ENCODE measurements around the gene OLFML3. TPM values are rescaled to one million over a fixed set of nuclear protein-coding genes. Genes with fewer than 3 reads are reported as not detected.
"Not testable (repeated sequence)": the region's sequence is repeated elsewhere in the genome, so short reads cannot be mapped to it uniquely, and the experiment has no call there.

The OLFML3 gene
- total RNA-seq, 2 donors from 2014 or later, result 15.8 to 25.1 TPM

DNA sequence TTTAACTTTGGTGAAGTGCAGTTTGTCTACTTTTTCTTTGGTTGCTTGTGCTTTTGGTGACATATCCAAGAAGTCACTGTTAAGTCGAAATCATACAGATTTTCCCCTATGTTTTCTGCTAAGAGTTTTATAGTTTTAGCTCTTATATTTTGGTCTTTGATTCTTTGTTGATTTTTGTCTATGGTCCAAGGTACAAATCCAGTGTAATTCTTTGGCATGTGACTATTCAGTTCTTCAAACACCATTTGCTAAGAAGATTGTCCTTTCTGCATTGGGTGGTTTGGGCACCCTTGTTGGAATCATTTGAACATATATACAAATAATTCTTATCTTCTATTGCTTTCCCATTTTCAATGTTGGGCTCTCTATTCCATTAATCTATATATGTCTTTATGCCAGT is 33.9 kb upstream of the OLFML3 start:
- Histone ChIP-seq H3K36me3 (no peaks in the 10 kb centered on the region), H3K4me3 (no peak overlapping the region), H3K9me3 (no peaks in the 10 kb centered on the region), H3K27ac (no peak overlapping the region), H3K4me1 (replicated peaks) (peaks cover 3% of the 10 kb centered on the region), H3K27me3 (replicated peaks; ENCODE audit: insufficient read depth) (no peaks in the 10 kb centered on the region)
- whole genome bisulfite sequencing, result 96% methylated on average over 1 of the region's 1 CpG
- no peak for DNase-seq (ENCODE audit: low spot score)
- intact Hi-C loops (cut with DNase I), result no loop called here
- TF ChIP-seq POLR2A (IDR thresholded peaks at IDR 0.05) (no peak), POLR2AphosphoS5 (IDR thresholded peaks at IDR 0.05) (no peak), CTCF (IDR thresholded peaks at IDR 0.05) (no peak)

GRCh38 chr1:113946112-113946511 is 33.2 kb upstream of the OLFML3 start:
- WGBS, result 79% methylated on average over 1 of the region's 1 CpG
- no peak for TF ChIP-seq CTCF (IDR thresholded peaks at IDR 0.05)
- TF ChIP-seq POLR2AphosphoS5 (IDR thresholded peaks at IDR 0.05), result no peak
- no peak for TF ChIP-seq POLR2A (IDR thresholded peaks at IDR 0.05)
- Histone ChIP-seq H3K27ac (no peak overlapping the region), H3K27me3 (replicated peaks; ENCODE audit: insufficient read depth) (no peaks in the 10 kb centered on the region), H3K4me3 (no peak overlapping the region), H3K36me3 (no peaks in the 10 kb centered on the region), H3K9me3 (no peaks in the 10 kb centered on the region), H3K4me1 (replicated peaks) (peaks cover 3% of the 10 kb centered on the region)
- DNase-seq (ENCODE audit: low spot score), result no peak
- intact Hi-C loops (cut with DNase I), result no loop called here

GRCh38 chr1:113946678-113947387 is 32.4 kb upstream of the OLFML3 start:
- intact Hi-C loops (cut with DNase I), result no loop called here
- DNase-seq (ENCODE audit: low spot score), result no peak
- Histone ChIP-seq H3K9me3 (no peaks in the 10 kb centered on the region), H3K27ac (no peak overlapping the region), H3K4me3 (no peak overlapping the region), H3K4me1 (replicated peaks) (peaks cover 3% of the 10 kb centered on the region), H3K36me3 (no peaks in the 10 kb centered on the region), H3K27me3 (replicated peaks; ENCODE audit: insufficient read depth) (no peaks in the 10 kb centered on the region)
- TF ChIP-seq POLR2A (IDR thresholded peaks at IDR 0.05), result no peak
- no peak for TF ChIP-seq CTCF (IDR thresholded peaks at IDR 0.05)
- TF ChIP-seq POLR2AphosphoS5 (IDR thresholded peaks at IDR 0.05), result no peak
- WGBS, result 23% methylated on average over 3 of the region's 3 CpGs

DNA sequence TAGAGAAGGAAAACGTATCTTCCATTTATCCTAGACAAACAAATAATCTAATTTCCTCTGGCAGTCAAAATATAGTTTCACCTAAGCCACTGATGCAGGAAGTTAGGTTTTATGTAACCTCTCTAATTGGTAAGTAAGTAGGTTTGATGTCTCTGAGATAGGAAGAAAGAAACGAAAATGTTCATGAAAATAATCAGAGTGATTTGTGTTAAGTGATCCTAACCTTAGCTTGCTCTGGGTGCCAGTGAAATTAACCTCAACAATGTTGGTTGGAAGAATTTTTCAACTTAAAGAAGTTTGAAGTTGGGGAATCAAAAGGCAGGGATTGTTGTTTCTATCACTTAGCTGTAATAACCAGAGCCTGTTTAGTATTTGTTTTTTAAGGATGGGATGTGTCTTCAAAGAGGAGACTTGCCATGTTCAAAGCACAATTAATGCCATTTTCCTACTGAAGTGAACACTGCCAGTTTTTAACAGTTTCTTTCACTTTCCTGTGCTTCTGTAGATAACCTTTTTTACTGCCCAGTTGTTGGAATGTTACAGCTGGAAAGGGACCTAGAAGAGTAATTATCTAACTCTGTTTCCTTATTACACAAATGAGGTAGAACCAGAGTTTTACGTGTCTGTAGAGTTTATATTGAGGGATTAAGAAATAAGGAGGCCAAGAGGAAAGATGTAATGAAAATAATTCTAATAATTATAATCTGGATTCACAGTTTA is 31.7 kb upstream of the OLFML3 start:
- H3K9me3 ChIP-seq, result no peaks in the 10 kb centered on the region
- intact Hi-C loops (cut with DNase I), result no loop called here
- WGBS, result 4% methylated on average over 3 of the region's 3 CpGs
- no peak for DNase-seq (ENCODE audit: low spot score)
- peaks cover 3% of the 10 kb centered on the region for H3K4me1 ChIP-seq (replicated peaks)
- no peaks in the 10 kb centered on the region for H3K27me3 ChIP-seq (replicated peaks; ENCODE audit: insufficient read depth)
- no peaks in the 10 kb centered on the region for H3K36me3 ChIP-seq
- no peak overlapping the region for H3K4me3 ChIP-seq
- TF ChIP-seq POLR2A (IDR thresholded peaks at IDR 0.05) (no peak), POLR2AphosphoS5 (IDR thresholded peaks at IDR 0.05) (no peak), CTCF (IDR thresholded peaks at IDR 0.05) (no peak)
- H3K27ac ChIP-seq, result no peak overlapping the region

DNA sequence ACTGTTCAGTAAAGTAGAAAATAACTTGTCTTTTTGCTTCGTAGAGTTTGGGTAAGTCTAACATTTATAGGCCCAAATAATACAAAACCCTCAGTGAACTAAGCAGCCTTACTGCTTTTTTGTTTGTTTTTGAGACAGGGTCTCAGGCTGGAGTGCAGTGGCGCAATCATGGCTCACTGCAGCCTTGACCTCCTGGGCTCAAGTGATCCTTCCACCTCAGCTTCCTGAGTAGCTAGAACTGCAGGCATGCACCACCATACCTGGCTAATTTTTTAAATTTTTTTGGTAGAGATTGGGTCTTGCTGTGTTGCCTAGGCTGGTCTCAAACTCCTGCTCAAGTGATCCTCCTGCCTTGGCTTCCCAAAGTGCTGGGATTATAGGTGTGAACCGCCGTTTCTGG is 31.1 kb upstream of the OLFML3 start:
- DNase-seq (ENCODE audit: low spot score); H3K36me3 ChIP-seq; H3K27ac ChIP-seq; H3K4me3 ChIP-seq; H3K27me3 ChIP-seq (replicated peaks; ENCODE audit: insufficient read depth); H3K9me3 ChIP-seq; intact Hi-C loops (cut with DNase I); H3K4me1 ChIP-seq (replicated peaks): not testable (repeated sequence)
- 56% methylated on average over 4 of the region's 4 CpGs for WGBS
